RWPE2 (cell line): Measurements from ENCODE around the gene AIFM1.
"Not testable (repeated sequence)": the region's sequence is repeated elsewhere in the genome, so short reads cannot be mapped to it uniquely, and the experiment has no call there.

ENCODE experiments used
- ATAC-seq: fragments of 200-7000 bp; cut with Tn5 transposase; 3 replicates; pipeline ENCODE4 v1.9.1; 2021; ENCODE audit warnings: low read depth
- DNase-seq: peaks from one replicate; pipeline ENCODE4 v3.0.0-alpha.2; 2020; ENCODE audit warnings: low spot score
- H3K27ac ChIP-seq: fragments of 450-650 bp; 2 replicates; pipeline ENCODE4 v1.5.1; 2017; ENCODE audit warnings: mild to moderate bottlenecking; ENCODE audit not compliant: poor library complexity, severe bottlenecking
- H3K27me3 ChIP-seq: fragments of 250-450 bp; sonication (Bioruptor Pico); 2 replicates; pipeline ENCODE4 v1.5.1; 2021; ENCODE audit warnings: mild to moderate bottlenecking, moderate library complexity; ENCODE audit not compliant: insufficient read depth, poor library complexity, severe bottlenecking
- H3K36me3 ChIP-seq: fragments of 250-450 bp; sonication (Bioruptor Pico); 2 replicates; pipeline ENCODE4 v1.5.1; 2020; ENCODE audit warnings: low read depth, mild to moderate bottlenecking, moderate library complexity
- H3K4me1 ChIP-seq: fragments of 250-450 bp; sonication (Bioruptor Pico); 2 replicates; pipeline ENCODE4 v1.5.1; 2021; ENCODE audit warnings: mild to moderate bottlenecking, moderate library complexity; ENCODE audit not compliant: insufficient read depth, poor library complexity, severe bottlenecking
- H3K4me3 ChIP-seq: fragments of 250-450 bp; sonication (Bioruptor Pico); 2 replicates; pipeline ENCODE4 v1.5.1; 2021; ENCODE audit warnings: mild to moderate bottlenecking, moderate library complexity; ENCODE audit not compliant: severe bottlenecking
- H3K9me3 ChIP-seq: fragments of 250-450 bp; sonication (Bioruptor Pico); 2 replicates; pipeline ENCODE4 v1.5.1; 2021; ENCODE audit warnings: mild to moderate bottlenecking, moderate library complexity; ENCODE audit not compliant: severe bottlenecking
- TF ChIP-seq, protein P1 (sequence below): fragments of 450-650 bp; IDR thresholded peaks from one replicate; pipeline ENCODE4 v1.5.1; 2017; ENCODE audit warnings: mild to moderate bottlenecking, moderate library complexity; ENCODE audit not compliant: poor library complexity, severe bottlenecking

Gene AIFM1

DNA sequence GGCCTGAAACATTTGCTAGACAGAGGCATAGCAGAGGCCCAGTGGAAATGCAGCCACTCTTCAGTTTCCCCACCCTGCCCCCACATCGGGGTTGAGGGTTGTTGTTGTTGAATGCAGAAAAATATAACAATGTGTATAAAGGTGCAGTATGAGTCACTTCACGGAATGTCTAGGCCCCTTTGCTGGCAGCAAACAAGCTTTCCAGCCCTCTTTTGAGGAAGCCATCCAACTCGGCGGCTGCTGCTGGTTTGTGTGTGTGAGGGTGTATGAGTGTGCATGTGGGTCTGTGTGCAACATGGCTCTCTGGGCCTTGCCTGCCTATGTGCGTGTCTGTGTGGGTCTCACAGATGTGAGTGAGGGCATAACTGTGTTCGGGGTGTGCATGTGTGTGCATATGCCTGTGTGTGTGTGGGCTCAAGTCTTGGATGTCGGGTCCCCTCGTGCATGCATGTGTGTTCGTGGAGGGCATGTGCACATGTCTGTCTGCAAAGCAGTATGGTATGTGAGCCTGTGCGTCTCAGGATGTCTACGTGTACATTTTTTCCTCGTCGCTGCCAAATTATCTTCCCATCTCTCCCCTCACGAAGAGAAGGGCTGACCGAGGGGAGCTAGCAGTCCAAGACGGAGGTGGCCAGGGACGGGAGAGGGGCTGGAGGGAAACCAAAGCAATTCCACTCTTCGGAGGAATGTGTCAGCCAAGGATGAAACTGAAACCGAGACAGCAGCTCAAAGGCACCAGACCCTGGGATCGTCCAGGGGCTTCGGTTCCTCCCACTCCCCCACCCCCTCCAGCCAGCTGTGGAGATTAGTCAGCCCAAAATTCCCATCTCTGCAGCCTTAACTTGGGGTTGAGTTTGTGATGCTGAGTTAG is 47.0 kb downstream of the AIFM1 start:
- H3K27ac ChIP-seq = peak overlapping the region; percentile 22
- ATAC-seq (peak; percentile 54), DNase-seq (no peak)
- H3K36me3 ChIP-seq = no peaks in the 10 kb centered on the region
- H3K4me1 ChIP-seq = peaks cover 17% of the 10 kb centered on the region
- H3K27me3 ChIP-seq = no peaks in the 10 kb centered on the region
- H3K9me3 ChIP-seq = no peaks in the 10 kb centered on the region
- TF ChIP-seq, protein P1, sequence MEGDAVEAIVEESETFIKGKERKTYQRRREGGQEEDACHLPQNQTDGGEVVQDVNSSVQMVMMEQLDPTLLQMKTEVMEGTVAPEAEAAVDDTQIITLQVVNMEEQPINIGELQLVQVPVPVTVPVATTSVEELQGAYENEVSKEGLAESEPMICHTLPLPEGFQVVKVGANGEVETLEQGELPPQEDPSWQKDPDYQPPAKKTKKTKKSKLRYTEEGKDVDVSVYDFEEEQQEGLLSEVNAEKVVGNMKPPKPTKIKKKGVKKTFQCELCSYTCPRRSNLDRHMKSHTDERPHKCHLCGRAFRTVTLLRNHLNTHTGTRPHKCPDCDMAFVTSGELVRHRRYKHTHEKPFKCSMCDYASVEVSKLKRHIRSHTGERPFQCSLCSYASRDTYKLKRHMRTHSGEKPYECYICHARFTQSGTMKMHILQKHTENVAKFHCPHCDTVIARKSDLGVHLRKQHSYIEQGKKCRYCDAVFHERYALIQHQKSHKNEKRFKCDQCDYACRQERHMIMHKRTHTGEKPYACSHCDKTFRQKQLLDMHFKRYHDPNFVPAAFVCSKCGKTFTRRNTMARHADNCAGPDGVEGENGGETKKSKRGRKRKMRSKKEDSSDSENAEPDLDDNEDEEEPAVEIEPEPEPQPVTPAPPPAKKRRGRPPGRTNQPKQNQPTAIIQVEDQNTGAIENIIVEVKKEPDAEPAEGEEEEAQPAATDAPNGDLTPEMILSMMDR = no peak
- H3K4me3 ChIP-seq = no peak overlapping the region

DNA sequence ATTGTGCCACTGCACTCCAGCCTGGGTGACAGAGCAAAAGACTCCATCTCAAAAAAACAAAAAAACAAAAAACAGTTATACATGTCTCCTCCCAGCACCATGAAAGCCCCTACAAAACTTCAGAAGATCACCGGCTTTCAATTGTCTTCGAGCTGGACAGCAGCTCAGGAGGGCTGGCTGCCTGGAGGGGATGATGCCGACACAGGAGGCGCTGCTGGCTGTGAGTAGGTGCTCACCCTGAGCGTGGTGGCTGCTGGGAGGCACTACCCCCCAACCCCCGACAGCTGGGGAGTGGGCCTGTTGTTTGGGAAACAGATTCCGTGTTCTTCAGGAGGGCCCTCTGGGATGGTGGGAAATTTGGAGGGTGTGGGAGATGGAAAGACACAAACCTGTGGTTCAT is 48.5 kb downstream of the AIFM1 start:
- Histone ChIP-seq H3K27ac (no peak overlapping the region), H3K36me3 (no peaks in the 10 kb centered on the region), H3K4me1 (peaks cover 20% of the 10 kb centered on the region), H3K4me3 (no peak overlapping the region), H3K9me3 (no peaks in the 10 kb centered on the region), H3K27me3 (no peaks in the 10 kb centered on the region)
- DNase-seq = no peak
- ATAC-seq = no peak
- TF ChIP-seq, protein P1 = no peak

DNA sequence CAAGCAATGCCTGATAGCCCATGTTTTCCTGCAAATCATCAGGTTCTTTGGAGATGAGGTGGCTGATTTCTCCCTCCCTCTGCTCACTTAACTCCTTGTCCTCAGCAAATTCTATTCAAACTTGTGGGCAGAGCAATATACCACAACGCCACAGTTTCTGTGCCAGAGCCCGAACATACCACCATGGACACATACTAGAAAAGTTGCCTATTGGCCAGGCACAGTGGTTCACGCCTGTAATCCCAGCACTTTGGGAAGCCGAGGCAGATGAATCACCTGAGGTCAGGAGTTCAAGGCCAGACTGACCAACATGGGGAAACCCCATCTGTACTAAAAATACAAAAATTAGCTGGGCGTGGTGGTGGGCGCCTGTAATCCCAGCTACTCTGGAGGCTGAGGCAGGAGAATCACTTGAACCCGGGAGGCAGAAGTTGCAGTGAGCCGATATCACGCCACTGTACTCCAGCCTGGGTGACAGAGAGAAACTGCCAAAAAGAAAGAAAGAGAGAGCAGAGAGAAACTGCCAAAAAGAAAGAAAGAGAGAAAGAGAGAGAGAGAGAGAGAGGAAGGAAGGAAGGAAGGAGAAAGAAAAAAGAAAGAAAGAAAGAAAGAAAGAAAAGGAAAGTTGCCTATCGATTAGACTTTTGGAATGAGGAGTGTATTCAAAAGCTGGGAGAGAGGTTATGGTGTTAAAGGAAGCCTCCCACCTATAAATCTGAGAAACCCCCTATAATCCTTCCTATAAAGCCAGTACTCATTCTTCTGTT is 50.3 kb downstream of the AIFM1 start:
- peaks cover 27% of the 10 kb centered on the region for H3K4me1 ChIP-seq
- H3K27me3 ChIP-seq, ATAC-seq, H3K27ac ChIP-seq, H3K9me3 ChIP-seq, H3K36me3 ChIP-seq, DNase-seq, H3K4me3 ChIP-seq: not testable (repeated sequence)

DNA sequence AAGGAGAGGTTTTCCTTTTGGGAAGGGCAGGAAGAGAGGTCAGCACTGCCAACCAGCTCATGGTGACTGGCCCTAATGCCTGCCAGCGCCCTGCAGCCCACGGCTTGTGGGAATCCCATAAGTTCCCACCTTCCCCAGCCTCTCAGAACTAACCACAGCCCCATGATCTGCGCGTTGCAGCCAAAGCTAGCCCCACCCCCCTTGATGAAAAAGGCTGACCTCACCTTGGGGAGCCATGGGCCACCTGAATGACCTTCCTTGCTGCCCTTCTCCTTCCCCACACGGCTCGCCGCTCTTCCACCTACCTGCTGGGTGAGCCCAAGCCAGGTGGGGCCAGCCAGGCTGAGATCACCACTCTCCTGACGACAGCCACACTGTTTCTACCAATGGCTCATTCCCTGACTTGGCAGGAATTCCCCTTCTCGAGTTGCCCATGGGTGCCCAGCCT is 51.5 kb downstream of the AIFM1 start:
- H3K9me3 ChIP-seq = no peaks in the 10 kb centered on the region
- no peaks in the 10 kb centered on the region for H3K36me3 ChIP-seq
- DNase-seq = no peak
- peaks cover 27% of the 10 kb centered on the region for H3K4me1 ChIP-seq
- no peaks in the 10 kb centered on the region for H3K27me3 ChIP-seq
- H3K4me3 ChIP-seq = no peak overlapping the region
- TF ChIP-seq, protein P1 = no peak
- peak; percentile 40 for ATAC-seq
- H3K27ac ChIP-seq = peak overlapping the region; percentile 52

DNA sequence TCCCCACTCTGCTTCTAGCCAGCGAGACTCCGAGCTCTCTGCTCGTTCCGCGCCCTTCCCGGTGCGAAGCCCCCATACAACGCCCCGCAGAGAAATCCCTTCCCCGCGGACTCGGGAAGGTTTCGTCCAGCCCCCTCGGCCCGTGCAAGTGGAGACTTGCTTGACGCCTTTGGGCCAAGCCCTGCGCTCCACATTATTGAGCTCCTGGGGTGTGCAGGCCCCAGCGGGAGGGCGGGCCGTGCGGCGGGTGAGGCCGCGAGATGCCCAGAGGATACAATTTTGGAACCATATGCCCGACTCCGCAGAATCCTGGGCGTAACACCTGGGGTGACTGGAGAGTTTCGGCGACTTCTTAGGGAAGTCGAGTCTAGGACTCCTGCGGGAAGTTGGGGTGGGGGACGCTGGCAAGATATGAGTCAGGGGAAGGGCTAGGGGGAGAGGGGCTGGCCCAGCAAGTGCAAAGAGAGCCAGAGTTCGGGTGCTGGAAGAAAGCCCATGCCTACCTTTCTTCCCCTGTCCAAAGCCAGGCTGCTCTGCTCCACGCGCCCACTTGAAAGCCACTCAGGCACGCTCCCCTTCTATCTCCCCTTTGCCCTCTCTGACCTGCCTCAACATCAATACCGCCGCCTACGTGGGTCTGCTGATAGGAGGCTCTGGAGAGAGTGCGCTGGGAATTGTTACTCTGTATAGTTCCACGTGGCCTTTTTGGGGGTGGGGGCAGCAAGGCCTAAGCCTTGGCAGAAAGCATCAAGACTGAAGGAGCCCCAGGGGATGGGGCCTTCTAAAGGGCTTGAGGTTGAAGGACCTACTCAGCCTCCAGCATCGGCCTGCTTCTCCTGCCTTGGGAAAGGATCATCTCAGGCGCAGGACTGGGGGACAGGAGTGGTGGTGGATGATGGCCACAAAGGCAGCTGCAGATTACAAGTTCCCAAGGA is 54.2 kb downstream of the AIFM1 start:
- DNase-seq (peak; percentile 73), ATAC-seq (peak; percentile 51)
- Histone ChIP-seq H3K27ac (peak overlapping the region; percentile 89), H3K4me1 (peaks cover 19% of the 10 kb centered on the region), H3K9me3 (no peaks in the 10 kb centered on the region), H3K4me3 (peak overlapping the region; percentile 75), H3K27me3 (no peaks in the 10 kb centered on the region), H3K36me3 (no peaks in the 10 kb centered on the region)
- TF ChIP-seq, protein P1 = no peak
